ENCODE data around the gene TMEM190. TPM values are rescaled to one million over a fixed set of nuclear protein-coding genes. Genes with fewer than 3 reads are reported as not detected.

The TMEM190 gene
- total RNA-seq, 4 donors from 2014 or later, result not detected

DNA sequence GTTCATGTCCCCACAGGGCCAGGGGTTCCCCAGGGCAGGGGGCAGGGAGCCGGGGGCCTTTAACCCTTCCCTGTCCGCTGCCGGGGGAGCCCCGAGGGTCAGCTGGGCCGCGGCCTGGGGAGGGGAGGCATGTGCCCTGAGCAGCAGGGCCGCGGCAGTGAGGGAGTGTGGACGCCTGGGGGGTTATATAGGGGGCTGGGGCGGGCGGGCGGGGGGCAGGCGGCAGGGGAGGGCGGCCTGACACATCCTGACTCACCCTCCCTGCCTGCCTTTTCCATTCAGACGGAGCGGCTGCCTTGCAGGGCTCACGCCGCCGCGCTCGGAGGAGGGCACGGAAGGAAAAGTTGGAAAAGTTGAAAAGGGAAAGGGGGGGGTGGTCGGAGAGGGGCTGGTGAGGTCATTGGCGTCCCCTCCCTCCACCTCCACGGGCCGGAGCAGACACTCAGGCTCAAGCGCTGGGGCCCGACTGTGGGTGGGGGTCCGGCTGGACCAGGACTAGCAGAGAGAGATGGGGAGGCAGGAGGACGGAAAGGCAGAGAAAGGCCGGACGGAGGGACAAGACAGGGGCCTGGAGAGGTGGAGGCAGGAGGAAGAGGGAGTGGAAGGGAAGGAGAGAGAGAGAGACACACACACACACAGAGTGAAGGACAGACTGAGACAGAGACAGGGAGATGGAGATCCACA, 6.2 kb upstream of the TMEM190 start, which contains the start of gene IL11:
IL11 (minus strand) TSS at position 159 of the 684 bp plus-strand sequence; CDS start at position 6, 153 bp downstream.
- no peak for ATAC-seq
- Histone ChIP-seq H3K27me3 (peaks cover 60 to 75% (median 73%) of the 10 kb centered on the region in 3 donors), H3K4me1 (no peaks in the 10 kb centered on the region), H3K4me3 (peak within 1 kb of the TSS in 1 of 4 donors; percentile 11), H3K27ac (no peak within 1 kb of the TSS), H3K36me3 (no peaks in the 10 kb centered on the region), H3K9me3 (no peaks in the 10 kb centered on the region)
- in situ Hi-C loops (cut with MboI; ENCODE audit: low sequenced_read_pairs in 4 of 4) (loop anchor here in 1 of 4 donors (10.0 kb wide), 1 partner anchor 294 kb away; no protein-coding TSS in a partner anchor), intact Hi-C loops (cut with DNase I; ENCODE audit: low total_unique reads) (no loop called here)
- DNase-seq, result no peak
- TF ChIP-seq POLR2A (IDR thresholded peaks at IDR 0.05), result no peak
- TF ChIP-seq, protein P1, sequence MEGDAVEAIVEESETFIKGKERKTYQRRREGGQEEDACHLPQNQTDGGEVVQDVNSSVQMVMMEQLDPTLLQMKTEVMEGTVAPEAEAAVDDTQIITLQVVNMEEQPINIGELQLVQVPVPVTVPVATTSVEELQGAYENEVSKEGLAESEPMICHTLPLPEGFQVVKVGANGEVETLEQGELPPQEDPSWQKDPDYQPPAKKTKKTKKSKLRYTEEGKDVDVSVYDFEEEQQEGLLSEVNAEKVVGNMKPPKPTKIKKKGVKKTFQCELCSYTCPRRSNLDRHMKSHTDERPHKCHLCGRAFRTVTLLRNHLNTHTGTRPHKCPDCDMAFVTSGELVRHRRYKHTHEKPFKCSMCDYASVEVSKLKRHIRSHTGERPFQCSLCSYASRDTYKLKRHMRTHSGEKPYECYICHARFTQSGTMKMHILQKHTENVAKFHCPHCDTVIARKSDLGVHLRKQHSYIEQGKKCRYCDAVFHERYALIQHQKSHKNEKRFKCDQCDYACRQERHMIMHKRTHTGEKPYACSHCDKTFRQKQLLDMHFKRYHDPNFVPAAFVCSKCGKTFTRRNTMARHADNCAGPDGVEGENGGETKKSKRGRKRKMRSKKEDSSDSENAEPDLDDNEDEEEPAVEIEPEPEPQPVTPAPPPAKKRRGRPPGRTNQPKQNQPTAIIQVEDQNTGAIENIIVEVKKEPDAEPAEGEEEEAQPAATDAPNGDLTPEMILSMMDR (IDR thresholded peaks at IDR 0.05 in 4 of 5, conservative IDR thresholded peaks at IDR 0.05 in 1 of 5), result no peak

DNA sequence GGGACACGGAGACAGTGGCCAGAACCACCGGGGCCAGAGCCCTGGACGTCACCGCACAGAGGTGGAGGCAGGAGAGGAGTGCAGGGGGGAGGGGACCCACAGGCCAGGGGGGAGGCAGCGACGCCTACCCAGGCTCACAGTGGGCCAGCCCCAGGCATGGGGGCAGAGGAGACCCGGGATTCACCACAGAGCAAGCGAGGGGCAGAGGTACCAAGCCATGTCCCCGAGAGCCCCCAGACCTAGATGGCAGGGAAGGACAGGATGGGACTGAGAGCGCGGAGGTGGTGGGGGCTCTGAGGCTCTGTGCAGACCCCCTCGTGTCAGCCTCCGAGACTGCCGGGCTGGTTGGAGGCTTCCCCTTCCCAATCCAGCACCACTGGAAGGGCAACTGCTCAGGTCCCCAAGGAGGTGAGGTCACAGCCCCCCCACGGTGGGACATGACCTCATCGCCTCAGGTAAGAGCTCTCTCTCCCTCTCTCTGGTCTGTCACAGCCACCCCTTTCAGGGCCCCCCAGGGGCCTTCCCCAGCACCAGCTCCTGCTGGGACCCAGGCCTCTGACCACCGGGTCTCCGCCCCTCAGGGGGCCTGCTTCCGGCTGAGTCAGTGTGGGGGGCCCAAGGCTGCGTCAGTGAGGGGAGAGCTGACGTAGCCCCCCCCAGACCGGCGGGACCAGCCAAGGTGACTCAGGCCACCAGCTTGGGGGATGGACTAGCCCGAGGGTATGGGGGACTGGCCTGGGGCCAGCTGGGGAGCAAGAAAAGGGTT, 4.1 kb upstream of the TMEM190 start:
- ATAC-seq, result no peak
- intact Hi-C loops (cut with DNase I; ENCODE audit: low total_unique reads), result no loop called here

DNA sequence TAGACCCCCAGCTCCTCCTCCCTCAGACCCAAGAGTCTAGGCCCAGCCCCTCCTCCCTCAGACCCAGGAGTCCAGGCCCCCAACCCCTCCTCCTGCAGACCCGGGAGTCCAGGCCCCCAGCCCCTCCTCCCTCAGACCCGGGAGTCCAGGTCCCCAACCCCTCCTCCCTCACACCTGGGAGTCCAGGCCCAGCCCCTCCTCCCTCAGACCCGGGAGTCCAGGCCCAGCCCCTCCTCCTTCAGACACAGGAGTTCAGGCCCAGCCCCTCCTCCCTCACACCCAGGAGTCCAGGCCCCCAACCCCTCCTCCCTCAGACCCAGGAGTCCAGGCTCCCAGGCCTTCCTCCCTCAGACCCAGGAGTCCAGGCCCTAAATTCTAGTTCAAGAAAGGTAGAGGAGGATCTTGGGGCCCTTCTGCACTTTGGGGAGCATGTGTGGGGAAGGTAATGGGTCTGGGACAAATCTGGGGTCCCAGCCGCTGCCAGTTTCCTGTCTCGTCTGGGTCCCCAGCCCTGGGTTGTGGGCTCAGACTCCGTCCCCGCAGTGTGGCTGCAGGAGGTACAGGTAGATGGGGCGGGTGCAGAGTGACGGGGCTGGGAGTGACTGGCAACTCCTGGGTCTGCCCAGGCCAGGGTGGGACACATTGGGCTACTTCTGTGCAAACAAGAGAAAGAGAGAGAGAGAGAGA, 3.2 kb upstream of the TMEM190 start:
- Histone ChIP-seq H3K9me3 (no peaks in the 10 kb centered on the region), H3K36me3 (no peaks in the 10 kb centered on the region), H3K27me3 (peaks cover 75 to 90% (median 90%) of the 10 kb centered on the region in 3 donors), H3K4me3 (no peak overlapping the region), H3K4me1 (no peaks in the 10 kb centered on the region), H3K27ac (no peak overlapping the region)
- in situ Hi-C loops (cut with MboI; ENCODE audit: low sequenced_read_pairs in 4 of 4) (loop anchor here in 1 of 4 donors (10.0 kb wide), 1 partner anchor 291 kb away; no protein-coding TSS in a partner anchor), intact Hi-C loops (cut with DNase I; ENCODE audit: low total_unique reads) (no loop called here)
- no peak for ATAC-seq
- DNase-seq, result no peak
- no peak for TF ChIP-seq POLR2A (IDR thresholded peaks at IDR 0.05)
- TF ChIP-seq, protein P1 (IDR thresholded peaks at IDR 0.05 in 4 of 5, conservative IDR thresholded peaks at IDR 0.05 in 1 of 5), result no peak

More for the DNA sequence above, 4.1 kb upstream of the TMEM190 start:
- H3K4me3 ChIP-seq, result no peak overlapping the region
- no peaks in the 10 kb centered on the region for H3K9me3 ChIP-seq
- DNase-seq, result no peak
- H3K4me1 ChIP-seq, result no peaks in the 10 kb centered on the region
- no peak for TF ChIP-seq POLR2A (IDR thresholded peaks at IDR 0.05)
- TF ChIP-seq, protein P1 (IDR thresholded peaks at IDR 0.05 in 4 of 5, conservative IDR thresholded peaks at IDR 0.05 in 1 of 5), result no peak
- in situ Hi-C loops (cut with MboI; ENCODE audit: low sequenced_read_pairs in 4 of 4), result loop anchor here in 1 of 4 donors (10.0 kb wide), 1 partner anchor 292 kb away; no protein-coding TSS in a partner anchor
- H3K27me3 ChIP-seq, result peaks cover 77 to 93% (median 93%) of the 10 kb centered on the region in 3 donors
- no peaks in the 10 kb centered on the region for H3K36me3 ChIP-seq
- no peak overlapping the region for H3K27ac ChIP-seq

DNA sequence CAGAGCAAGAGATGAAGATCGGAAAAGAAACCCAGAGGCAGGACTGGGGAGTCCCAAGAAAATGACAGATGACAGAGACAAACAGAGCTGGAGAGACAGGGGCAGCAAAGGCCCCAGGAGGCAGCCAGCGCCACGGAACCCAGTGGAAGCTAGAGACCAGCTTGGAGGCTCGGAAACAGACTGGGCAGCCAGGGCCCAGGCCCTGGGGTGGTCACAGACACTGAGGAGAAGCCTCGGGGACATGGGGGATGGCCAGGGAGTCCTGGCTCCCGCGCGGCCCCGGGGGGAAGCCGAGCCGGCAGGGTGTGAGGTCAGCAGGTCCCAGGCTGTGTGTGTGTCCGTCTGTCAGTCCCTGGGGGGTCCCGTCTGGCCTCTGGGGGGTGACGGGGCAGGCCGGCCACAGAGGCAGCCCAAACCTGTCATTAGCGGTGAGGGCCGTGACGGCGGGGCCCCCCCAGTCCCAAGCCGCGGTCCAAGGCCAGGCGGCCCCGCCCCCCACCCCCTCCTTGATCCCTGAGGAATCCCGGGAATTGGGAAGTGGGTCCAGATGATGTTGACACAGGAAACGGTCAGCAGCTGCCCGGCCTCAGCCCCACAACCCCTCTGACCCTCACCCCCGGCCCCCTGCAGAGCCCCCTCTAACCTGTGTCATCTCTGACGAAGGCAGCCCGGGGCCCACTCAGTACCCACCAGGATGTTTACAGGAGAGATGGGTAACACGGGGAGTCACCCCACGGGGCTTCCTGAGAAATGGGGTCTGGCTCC, 2.5 kb upstream of the TMEM190 start:
- peaks cover 68 to 83% (median 83%) of the 10 kb centered on the region in 3 donors for H3K27me3 ChIP-seq
- ATAC-seq, result no peak

More for the DNA sequence above, 2.5 kb upstream of the TMEM190 start:
- Histone ChIP-seq H3K36me3 (no peaks in the 10 kb centered on the region), H3K9me3 (no peaks in the 10 kb centered on the region), H3K27ac (no peak overlapping the region), H3K4me3 (no peak overlapping the region), H3K4me1 (no peaks in the 10 kb centered on the region)
- TF ChIP-seq, protein P1 (IDR thresholded peaks at IDR 0.05 in 4 of 5, conservative IDR thresholded peaks at IDR 0.05 in 1 of 5), result no peak
- no peak for TF ChIP-seq POLR2A (IDR thresholded peaks at IDR 0.05)
- intact Hi-C loops (cut with DNase I; ENCODE audit: low total_unique reads) (no loop called here), in situ Hi-C loops (cut with MboI; ENCODE audit: low sequenced_read_pairs in 4 of 4) (loop anchor here in 1 of 4 donors (10.0 kb wide), 1 partner anchor 291 kb away; no protein-coding TSS in a partner anchor)
- DNase-seq, result no peak
